Fibroblast of skin of abdomen (primary cell): ENCODE data around the gene HPS6. TPM values are rescaled to one million over a fixed set of nuclear protein-coding genes. Genes with fewer than 3 reads are reported as not detected.
"Not testable (repeated sequence)": the region's sequence is repeated elsewhere in the genome, so short reads cannot be mapped to it uniquely, and the experiment has no call there.

ENCODE experiments used
- DNase-seq: peaks from one replicate; pipeline ENCODE4 v3.0.0-alpha.2; 2013
- polyA plus RNA-seq, 2 experiments: library from polyadenylated mRNA; unstranded; fragments of 120-200 nt; gene quantifications; one replicate each; pipeline ENCODE4 v1.2.1, GENCODE V29; 2013; ENCODE audit not compliant: insufficient read length in 2 of 2

HPS6 gene
- polyA plus RNA-seq (2013, experiment 1 of 2; ENCODE audit: insufficient read length): 14.7 TPM
- polyA plus RNA-seq (2013, experiment 2 of 2; ENCODE audit: insufficient read length): 15.1 TPM

GRCh38 chr10:102064868-102065560, at the start of gene HPS6:
TSS of gene HPS6 (plus strand) at chr10:102065349. CDS start at chr10:102065475, 126 bp downstream.
- DNase-seq: peak; percentile 89

GRCh38 chr10:102016416-102016815, 48.7 kb upstream of the HPS6 start:
- DNase-seq: no peak

DNA sequence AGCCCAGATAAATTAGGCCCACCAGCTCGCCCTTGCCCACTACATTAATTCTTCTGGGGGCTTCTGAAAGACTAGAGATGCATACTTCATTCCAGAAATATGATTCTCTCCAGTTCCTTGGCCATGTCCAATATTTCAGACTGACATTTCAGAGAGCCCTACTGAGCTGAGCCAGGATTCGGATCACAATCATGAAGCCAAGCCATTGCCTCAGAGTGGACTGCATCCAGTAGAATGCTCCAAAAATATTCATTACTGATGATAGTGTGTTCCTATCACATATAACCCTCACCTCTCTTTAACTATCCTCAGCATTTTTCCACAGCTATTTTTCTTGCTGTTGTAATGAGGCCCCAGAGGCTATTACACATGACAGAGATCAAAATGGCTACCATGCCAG, 47.9 kb upstream of the HPS6 start:
- no peak for DNase-seq

DNA sequence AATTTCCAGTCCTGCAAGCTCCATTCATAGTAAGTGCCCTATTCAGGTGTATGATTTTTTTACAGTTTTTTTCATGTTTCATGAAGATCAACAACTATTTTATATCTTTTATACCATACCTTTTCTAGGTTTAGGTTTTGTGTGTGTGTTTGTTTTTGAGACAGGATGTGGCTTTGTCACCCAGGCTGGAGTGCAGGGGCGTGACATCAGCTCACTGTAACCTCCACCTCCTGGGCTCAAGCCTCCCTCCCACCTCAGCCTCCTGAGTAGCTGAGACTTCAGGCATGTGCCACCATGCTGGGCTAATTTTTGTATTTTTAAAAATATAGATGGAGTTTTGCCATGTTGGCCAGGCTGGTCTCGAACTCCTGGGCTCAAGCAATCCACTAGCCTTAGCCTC, 44.2 kb upstream of the HPS6 start:
- no peak for DNase-seq

GRCh38 chr10:102024799-102025198, 40.4 kb upstream of the HPS6 start:
- DNase-seq: no peak

DNA sequence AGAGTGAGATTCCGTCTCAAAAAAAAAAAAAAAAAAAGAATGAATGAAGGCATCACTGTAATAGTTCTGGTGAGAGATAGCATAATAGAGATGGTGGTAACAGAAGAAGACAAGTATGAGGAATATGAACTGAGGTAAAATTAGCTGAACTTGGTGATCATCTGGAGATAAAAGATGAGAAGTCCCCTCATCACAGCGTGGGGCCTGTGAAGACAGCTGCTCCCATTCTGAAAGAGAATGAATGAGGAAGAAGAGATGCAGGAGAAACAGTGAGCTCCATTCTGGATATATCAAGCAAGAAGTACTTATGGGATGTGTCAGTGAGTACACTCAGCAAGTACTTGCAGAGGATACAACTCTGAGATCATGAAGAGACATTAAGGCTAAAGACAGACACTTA, 37.9 kb upstream of the HPS6 start:
- DNase-seq: no peak

GRCh38 chr10:102033787-102034186, 31.4 kb upstream of the HPS6 start:
- DNase-seq: no peak

- DNase-seq: not testable (repeated sequence)
These were observed 29.3 kb upstream of the HPS6 start for GRCh38 chr10:102035807-102036206.

DNA sequence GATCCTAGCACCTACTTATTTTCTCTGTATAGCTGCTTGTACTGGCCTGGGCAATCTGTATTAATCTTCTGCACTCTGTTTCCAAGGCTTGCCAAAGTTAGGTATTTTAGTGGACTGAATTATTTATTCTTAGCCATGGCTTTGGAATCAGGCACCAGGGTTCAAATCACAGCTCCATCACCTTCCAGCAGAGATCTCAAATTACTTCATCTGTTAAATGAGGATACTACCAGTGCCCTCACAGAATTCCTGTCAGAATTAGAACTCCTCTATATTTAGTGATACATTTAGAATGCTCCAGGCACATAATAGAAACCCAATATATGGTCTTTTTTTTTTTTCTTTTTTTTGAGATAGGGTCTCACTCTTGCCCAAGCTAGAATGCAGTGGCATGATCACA, 26.7 kb upstream of the HPS6 start:
- DNase-seq: no peak

DNA sequence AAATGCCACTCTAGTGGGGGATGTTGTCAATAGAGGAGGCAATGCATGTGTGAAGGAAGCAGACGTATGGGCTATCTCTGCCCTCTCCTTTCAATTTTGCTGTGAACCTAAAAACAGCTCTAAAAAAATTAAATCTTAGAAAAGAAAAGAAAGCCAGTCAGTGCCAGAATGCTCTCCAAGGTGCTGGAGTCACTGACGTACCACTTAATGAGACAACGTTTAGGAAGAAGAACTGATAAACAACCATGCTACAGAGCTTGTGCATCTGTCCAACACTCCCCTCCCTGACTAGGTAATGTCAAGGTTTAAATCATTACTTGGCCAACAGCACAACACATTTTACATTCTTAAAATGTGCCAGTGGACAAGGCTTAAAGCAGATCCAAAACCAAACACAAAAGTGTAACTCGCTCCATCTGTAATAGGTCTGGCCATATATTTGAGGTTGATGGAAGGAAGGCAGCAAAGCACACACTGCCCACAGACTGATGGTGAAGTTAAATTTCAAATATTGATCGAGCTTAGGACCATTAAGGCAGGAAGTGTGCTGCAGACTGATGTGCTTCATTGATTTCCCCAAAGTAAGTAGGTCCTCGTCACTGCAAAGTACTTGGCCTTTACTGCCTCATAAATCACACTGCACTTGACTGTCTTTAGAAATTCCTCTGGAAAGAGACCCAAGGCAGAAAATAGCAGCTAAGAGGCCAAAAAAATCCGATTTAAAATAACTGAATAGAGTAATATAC, 24.7 kb upstream of the HPS6 start:
- no peak for DNase-seq

DNA sequence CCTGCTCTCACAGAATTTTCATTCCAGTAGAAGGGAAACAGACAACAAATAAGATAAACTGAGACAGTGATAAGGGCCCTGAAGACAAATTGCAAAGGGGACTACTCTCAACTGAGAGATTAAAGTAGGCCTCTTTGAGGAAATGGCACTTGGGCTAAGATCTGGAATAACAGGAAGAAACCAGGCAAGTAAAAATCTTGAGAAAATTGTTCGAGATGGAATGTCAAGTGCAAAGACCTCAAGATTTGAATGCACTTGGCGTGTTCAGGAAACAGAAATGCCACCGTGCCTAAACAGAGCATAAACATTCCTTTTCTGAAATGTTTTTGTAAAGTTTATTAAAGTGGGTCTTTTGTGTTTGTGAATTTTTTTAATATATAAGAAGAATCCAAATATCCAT, 19.9 kb upstream of the HPS6 start:
- DNase-seq: no peak

DNA sequence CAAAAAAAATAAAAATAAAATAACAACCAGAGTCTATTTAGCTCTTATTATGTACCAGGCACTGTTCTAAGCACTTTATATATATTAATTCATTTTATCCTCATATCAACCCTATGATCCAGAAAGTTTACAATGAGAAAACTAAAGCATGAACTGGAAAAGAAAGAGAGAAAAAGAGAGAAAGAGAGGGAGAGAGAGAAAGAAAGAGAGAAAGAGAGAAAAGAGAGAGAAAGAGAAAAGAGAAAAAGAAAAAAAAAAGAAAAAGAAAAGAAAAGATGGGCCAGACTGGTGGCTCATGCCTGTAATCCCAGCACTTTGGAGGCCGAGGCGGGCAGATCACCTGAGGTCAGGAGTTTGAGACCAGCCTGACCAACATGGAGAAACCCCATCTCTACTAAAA, 19.1 kb upstream of the HPS6 start:
- DNase-seq: no peak

- peak; percentile 13 for DNase-seq
These were observed 10.1 kb upstream of the HPS6 start for GRCh38 chr10:102054881-102055646.

- peak; percentile 98 for DNase-seq
These were observed 9.3 kb upstream of the HPS6 start, which contains the start of gene ARMH3 for GRCh38 chr10:102055647-102056419. TSS of gene ARMH3 (minus strand) at chr10:102056173. CDS start at chr10:102040114, 16,059 bp downstream.

DNA sequence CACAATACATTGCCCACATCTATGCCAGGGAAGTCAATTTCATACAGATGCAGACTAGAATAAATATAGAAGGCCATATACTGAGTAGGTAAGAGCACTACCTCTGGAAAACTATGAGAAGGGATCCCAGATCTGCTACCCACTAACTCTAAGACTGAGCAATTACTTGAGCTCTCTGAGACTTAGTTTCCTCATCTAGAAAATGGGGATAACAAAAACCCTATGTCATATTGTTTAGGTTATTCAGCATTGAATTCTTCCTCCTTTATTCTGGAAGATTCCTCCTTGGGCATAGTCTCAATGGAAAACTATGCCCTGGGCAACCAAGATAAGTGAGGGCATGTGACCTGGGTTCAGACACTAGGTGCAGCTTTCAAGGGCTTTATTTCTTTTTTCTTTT, 5.2 kb upstream of the HPS6 start:
- no peak for DNase-seq

DNA sequence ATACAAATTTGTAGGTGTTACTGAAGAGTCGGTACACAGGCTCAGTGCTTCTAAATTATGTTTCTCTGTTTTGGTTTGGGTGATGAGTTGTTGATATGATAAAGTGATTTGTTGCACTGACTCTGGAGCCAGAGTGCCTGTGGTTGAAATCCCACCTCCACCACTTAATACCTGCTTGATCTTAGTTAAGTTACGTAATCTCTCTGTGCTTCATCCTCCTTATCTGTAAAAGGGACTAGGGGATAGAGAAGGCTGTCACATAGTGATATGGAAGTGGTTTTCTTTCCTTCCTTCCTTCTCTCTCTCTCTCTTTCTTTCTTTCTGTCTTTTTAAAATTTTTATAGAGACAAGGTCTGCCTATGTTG, 664 bp upstream of the HPS6 start:
- no peak for DNase-seq

DNA sequence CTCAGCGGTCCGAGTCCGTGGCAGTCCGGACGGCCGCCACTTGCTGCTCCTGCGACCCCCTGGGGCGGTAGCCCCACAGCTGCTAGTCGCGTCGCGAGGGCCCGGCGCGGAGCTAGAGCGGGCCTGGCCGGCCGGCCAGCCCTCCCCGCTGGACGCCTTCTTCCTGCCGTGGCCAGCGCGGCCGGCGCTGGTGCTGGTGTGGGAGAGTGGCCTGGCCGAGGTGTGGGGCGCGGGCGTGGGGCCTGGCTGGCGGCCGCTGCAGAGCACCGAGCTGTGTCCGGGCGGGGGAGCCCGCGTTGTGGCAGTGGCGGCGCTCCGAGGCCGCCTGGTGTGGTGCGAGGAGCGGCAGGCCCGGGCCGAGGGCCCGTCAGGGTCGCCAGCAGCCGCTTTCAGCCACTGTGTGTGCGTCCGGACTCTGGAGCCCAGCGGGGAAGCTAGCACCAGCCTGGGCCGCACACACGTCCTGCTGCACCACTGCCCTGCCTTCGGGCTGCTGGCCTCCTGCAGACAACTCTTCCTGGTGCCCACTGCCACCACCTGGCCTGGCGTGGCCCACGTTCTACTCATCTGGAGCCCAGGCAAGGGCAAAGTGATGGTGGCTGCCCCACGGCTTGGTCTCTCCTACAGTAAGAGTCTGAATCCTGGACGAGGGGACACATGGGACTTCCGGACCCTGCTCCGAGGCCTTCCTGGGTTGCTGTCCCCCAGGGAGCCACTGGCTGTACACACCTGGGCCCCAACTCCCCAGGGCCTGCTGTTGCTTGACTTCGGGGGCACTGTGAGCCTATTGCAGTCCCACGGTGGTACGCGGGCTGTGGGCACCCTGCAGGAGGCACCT, 631 bp downstream of the HPS6 start:
- no peak for DNase-seq

DNA sequence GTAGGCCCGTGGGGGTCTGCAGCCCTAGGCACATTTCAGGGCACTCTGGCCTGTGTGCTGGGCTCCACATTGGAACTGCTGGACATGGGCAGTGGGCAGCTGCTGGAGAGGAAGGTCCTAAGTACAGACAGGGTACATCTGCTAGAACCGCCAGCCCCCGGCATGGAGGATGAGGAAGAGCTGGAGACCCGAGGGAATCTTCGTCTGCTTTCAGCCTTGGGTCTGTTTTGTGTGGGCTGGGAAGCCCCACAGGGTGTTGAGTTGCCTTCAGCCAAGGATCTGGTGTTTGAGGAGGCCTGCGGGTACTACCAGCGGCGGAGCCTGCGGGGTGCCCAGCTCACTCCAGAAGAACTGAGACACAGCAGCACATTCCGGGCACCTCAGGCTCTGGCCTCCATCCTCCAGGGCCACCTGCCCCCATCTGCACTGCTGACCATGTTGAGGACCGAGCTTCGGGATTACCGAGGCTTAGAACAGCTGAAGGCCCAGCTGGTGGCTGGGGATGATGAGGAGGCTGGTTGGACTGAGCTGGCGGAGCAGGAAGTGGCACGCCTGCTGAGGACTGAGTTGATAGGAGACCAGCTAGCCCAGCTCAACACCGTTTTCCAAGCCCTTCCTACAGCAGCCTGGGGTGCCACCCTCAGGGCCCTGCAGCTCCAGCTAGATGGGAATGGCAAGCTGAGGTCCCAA, 1.4 kb downstream of the HPS6 start:
- DNase-seq: no peak

DNA sequence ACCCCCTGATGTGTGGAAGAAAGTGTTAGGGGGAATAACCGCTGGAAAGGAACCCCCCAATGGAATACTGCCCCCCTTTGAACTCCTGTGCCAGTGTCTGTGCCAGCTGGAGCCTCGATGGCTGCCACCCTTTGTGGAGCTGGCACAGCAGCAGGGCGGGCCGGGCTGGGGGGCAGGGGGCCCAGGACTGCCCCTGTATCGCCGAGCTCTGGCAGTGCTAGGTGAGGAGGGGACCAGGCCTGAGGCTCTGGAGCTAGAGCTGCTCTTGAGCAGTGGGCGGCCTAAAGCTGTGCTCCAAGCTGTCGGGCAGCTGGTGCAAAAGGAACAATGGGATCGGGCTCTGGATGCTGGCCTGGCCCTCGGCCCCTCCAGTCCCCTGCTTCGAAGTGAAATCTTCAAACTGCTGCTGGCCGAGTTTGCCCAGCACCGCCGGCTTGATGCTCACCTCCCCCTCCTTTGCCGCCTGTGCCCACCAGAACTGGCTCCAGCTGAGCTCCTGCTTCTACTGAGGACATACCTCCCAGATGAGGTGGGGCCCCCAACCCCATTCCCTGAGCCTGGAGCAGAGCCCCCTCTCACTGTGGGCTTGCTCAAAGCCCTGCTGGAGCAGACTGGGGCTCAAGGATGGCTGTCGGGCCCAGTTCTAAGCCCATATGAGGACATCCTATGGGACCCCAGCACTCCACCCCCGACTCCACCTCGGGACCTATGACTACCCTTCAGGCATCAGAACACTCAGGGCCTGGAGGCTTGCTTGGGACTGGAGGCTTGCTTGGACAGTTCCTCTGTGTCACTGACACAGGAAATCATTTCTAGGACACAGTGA, 2.2 kb downstream of the HPS6 start:
- no peak for DNase-seq

DNA sequence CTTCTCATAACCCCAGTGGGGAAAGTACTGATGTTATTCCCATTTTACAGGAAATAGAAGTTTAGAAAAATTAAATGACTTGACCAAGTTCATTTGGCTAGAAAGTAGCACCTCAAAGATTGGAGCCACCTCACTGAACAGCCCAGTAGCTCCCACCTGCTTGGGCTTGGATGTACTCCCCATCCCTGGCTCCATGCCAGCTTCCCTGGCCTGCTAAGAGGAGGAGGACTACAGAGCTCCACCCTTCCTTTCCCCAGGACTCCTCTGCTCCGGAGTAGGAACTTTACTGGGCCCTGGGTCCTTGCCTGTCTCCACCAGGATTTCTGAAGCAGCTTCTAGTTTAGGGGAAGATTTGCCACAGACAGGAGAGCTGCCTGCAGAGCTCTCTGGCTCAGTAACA, 3.1 kb downstream of the HPS6 start:
- DNase-seq: no peak
